ENCODE results near the gene DNM1. TPM values are rescaled to one million over a fixed set of nuclear protein-coding genes. Genes with fewer than 3 reads are reported as not detected.

The DNM1 gene
- 1 to 10 TPM; 8.0 to 9.8 TPM for total RNA-seq
- polyA plus RNA-seq (ENCODE audit: insufficient read depth, low read depth, low replicate concordance), result 10.7 TPM
- long read RNA-seq, donor 1, result 0 reads
- long read RNA-seq, donor 2, result 0 reads

- Histone ChIP-seq H3K27me3 (no peaks in the 10 kb centered on the region), H3K36me3 (ENCODE audit: low read depth, missing control alignments) (no peaks in the 10 kb centered on the region), H3K4me1 (no peaks in the 10 kb centered on the region), H3K27ac (no peak within 1 kb of the TSS), H3K4me3 (peak within 1 kb of the TSS; percentile 53 to 57), H3K9me3 (no peaks in the 10 kb centered on the region)
- TF ChIP-seq CTCF (IDR thresholded peaks at IDR 0.05) (peak; percentile 89 to 98 (median 92)), POLR2A (IDR thresholded peaks at IDR 0.05) (no peak)
- peak; percentile 52 for DNase-seq
- WGBS, 2 donors, result 0 to 2% methylated on average over 5 to 48 of the region's 72 CpGs
- intact Hi-C loops (cut with DNase I; ENCODE audit: low total_unique reads), result no loop called here
Observed at GRCh38 chr9:128203024-128203706, at the start of gene DNM1. TSS of gene DNM1 (plus strand) at chr9:128203379. CDS start at chr9:128203471, 92 bp downstream.

DNA sequence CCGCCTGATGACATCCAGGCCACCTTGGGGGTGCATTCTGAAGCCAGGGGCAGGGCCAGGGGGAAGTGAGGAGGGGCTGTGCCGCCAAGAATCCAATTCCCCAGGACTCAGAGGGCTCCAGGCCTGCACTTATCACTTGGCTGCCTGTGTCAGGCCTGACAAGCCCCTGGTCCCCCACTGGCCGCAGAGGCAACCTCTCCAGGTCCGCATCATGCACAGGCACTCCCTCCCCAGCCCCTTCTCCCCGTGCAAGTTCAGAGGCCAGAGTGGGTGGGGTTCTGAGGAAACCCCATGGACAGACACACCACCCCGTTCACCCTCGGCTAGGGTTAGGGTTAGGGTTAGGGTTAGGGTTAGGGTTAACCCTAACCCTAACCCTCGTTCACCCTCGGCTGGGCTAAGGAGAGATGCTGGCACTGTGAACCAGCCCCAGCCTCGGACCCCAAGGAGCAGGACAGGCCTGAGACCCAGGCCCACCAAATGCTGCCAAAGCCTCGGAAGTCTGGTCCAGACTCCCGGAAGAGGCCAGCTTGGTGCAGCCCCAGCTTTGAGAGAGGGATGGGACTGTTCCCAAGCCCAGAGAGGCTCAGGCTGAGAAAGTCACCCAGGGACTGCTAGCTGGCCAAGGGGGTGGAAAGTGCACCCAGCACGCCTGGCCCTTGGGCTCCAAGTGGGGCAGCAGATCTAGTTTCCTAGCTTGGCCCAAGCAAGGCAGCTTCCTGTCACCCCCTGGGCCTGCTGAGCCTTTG, 49.1 kb upstream of the DNM1 start:
- WGBS, 2 donors, result 88 to 90% methylated on average over 4 to 13 of the region's 13 CpGs
- intact Hi-C loops (cut with DNase I; ENCODE audit: low total_unique reads), result no loop called here

DNA sequence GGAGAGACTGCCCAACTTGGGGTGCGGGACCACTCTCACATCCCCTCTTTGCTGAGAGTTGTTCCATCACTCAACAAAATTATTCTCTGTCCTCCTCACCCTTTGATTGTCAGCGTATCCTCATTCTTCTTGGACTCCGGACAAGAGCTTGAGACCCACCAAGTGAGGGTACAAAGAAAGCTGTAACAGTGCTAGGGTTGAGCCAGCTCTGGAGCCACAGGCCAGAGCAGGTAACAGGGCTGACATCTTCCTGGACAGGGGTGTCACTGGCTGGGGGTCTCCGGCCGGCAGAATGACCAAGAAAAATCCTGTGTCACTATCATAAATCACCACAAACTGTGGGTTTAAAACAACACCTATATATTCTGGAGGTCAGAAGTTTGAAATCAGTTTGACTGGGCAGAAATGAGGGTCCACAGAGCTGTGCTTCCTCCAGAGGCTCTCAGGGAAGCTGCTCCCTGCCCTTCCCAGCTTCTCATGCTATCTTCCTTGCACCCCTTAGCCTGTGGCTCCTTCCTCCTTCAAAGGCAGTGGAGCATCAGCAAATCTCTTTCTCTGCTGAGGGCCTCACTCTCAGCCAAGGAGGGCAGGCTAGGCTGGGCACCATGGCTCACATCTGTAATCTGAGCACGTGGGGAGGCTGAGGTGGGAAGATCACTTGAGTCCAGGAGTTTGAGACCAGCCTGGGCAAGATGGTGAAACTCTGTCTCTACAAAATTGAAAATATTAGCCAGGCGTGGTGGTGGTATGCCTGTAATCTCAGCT, 47.3 kb upstream of the DNM1 start:
- Histone ChIP-seq H3K27me3 (no peaks in the 10 kb centered on the region), H3K27ac (no peak overlapping the region), H3K9me3 (no peaks in the 10 kb centered on the region), H3K4me3 (no peak overlapping the region), H3K36me3 (ENCODE audit: low read depth, missing control alignments) (no peaks in the 10 kb centered on the region), H3K4me1 (peaks cover 5% of the 10 kb centered on the region)
- DNase-seq, result no peak
- TF ChIP-seq CTCF (IDR thresholded peaks at IDR 0.05) (no peak), POLR2A (IDR thresholded peaks at IDR 0.05) (no peak)
- intact Hi-C loops (cut with DNase I; ENCODE audit: low total_unique reads), result no loop called here
- 80 to 84% methylated on average over 7 of the region's 7 CpGs for WGBS, 2 donors

More for the DNA sequence above, 49.1 kb upstream of the DNM1 start:
- DNase-seq, result no peak
- Histone ChIP-seq H3K4me1 (no peaks in the 10 kb centered on the region), H3K9me3 (no peaks in the 10 kb centered on the region), H3K27me3 (no peaks in the 10 kb centered on the region), H3K4me3 (no peak overlapping the region), H3K36me3 (ENCODE audit: low read depth, missing control alignments) (no peaks in the 10 kb centered on the region), H3K27ac (no peak overlapping the region)
- TF ChIP-seq CTCF (IDR thresholded peaks at IDR 0.05) (no peak), POLR2A (IDR thresholded peaks at IDR 0.05) (no peak)

- peak overlapping the region; percentile 76 to 82 for H3K27ac ChIP-seq
- TF ChIP-seq POLR2A (IDR thresholded peaks at IDR 0.05) (no peak), CTCF (IDR thresholded peaks at IDR 0.05) (no peak)
- intact Hi-C loops (cut with DNase I; ENCODE audit: low total_unique reads), result no loop called here
- no peaks in the 10 kb centered on the region for H3K9me3 ChIP-seq
- H3K27me3 ChIP-seq, result no peaks in the 10 kb centered on the region
- 18 to 19% methylated on average over 7 to 11 of the region's 11 CpGs for WGBS, 2 donors
- no peak for DNase-seq
- H3K4me3 ChIP-seq, result peak overlapping the region; percentile 76
- no peaks in the 10 kb centered on the region for H3K36me3 ChIP-seq (ENCODE audit: low read depth, missing control alignments)
- H3K4me1 ChIP-seq, result peaks cover 5% of the 10 kb centered on the region
Observed at GRCh38 chr9:128159522-128159783, 43.7 kb upstream of the DNM1 start.

Measured in testis (tissue), 5 donors.